ENCODE data around the gene MADCAM1. TPM values are rescaled to one million over a fixed set of nuclear protein-coding genes. Genes with fewer than 3 reads are reported as not detected.
"Not testable (repeated sequence)": the region's sequence is repeated elsewhere in the genome, so short reads cannot be mapped to it uniquely, and the experiment has no call there.

MADCAM1 gene
- total RNA-seq, 1 donor from 2014 or later: not detected

DNA sequence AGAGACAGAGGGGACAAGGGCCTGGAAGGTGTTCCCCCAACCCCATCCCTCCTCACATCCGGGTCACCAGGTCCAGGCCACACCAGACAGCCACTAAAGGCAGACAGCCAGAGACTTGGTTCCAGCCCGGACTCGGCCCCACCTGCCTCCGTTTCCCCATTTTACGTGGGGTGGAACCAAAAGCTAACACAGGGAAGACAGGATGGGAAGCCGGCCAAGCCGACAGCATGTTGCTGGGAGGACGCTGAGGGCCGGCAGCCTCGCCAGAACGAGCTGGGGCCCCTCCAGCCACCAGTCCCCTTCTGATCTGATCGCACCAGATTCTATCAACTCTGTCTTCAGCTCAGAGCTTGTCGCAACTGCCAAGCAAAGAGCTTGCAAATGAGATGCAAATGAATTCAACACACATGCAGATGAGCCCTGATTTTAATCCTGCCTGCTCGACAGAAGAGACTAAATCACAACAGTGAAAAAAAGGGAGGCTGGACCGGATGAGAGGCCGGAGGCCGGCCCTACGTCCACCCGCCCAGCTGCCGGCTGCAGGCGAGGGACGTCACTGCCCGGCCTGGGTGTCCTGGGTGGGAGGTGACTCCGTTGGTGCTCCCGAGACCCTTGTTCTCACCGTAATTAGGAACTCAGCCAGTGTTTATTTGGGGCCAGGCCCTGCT is 17.9 kb upstream of the MADCAM1 start:
- no peaks in the 10 kb centered on the region for H3K36me3 ChIP-seq
- intact Hi-C loops (cut with DNase I): no loop called here

DNA sequence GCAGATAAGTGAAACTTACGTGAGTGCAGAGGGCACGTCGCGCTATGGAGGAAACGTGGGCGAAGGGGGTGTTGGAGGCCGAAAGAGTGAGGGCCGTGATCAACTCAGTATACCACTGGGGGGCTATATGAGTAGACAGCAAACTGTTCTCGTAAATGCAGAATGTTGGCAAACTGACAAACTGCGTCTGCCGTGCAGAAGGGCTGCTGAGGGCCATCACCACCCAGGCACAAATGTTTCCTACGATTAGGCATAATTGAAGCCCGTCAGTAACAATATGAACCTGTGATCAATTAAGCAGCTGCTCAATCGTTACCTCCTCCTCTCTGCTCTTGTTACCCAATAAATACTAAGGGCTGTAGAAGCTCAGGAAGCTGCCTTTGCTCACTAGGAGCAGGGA is 17.3 kb upstream of the MADCAM1 start:
- intact Hi-C loops (cut with DNase I): no loop called here
- no peaks in the 10 kb centered on the region for H3K36me3 ChIP-seq
- no peak overlapping the region for H3K4me3 ChIP-seq
- no peak for DNase-seq (ENCODE audit: low spot score in 2 of 2)
- H3K9me3 ChIP-seq: no peaks in the 10 kb centered on the region
- H3K4me1 ChIP-seq: no peaks in the 10 kb centered on the region
- H3K27me3 ChIP-seq: no peaks in the 10 kb centered on the region
- H3K27ac ChIP-seq: no peak overlapping the region
- TF ChIP-seq, protein P1, sequence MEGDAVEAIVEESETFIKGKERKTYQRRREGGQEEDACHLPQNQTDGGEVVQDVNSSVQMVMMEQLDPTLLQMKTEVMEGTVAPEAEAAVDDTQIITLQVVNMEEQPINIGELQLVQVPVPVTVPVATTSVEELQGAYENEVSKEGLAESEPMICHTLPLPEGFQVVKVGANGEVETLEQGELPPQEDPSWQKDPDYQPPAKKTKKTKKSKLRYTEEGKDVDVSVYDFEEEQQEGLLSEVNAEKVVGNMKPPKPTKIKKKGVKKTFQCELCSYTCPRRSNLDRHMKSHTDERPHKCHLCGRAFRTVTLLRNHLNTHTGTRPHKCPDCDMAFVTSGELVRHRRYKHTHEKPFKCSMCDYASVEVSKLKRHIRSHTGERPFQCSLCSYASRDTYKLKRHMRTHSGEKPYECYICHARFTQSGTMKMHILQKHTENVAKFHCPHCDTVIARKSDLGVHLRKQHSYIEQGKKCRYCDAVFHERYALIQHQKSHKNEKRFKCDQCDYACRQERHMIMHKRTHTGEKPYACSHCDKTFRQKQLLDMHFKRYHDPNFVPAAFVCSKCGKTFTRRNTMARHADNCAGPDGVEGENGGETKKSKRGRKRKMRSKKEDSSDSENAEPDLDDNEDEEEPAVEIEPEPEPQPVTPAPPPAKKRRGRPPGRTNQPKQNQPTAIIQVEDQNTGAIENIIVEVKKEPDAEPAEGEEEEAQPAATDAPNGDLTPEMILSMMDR (IDR thresholded peaks at IDR 0.05): no peak

More for the DNA sequence above, 17.9 kb upstream of the MADCAM1 start:
- TF ChIP-seq, protein P1 (IDR thresholded peaks at IDR 0.05): no peak
- H3K4me1 ChIP-seq: no peaks in the 10 kb centered on the region
- H3K27ac ChIP-seq: no peak overlapping the region
- no peak for DNase-seq (ENCODE audit: low spot score in 2 of 2)
- H3K9me3 ChIP-seq: no peaks in the 10 kb centered on the region
- H3K27me3 ChIP-seq: no peaks in the 10 kb centered on the region
- no peak overlapping the region for H3K4me3 ChIP-seq

DNA sequence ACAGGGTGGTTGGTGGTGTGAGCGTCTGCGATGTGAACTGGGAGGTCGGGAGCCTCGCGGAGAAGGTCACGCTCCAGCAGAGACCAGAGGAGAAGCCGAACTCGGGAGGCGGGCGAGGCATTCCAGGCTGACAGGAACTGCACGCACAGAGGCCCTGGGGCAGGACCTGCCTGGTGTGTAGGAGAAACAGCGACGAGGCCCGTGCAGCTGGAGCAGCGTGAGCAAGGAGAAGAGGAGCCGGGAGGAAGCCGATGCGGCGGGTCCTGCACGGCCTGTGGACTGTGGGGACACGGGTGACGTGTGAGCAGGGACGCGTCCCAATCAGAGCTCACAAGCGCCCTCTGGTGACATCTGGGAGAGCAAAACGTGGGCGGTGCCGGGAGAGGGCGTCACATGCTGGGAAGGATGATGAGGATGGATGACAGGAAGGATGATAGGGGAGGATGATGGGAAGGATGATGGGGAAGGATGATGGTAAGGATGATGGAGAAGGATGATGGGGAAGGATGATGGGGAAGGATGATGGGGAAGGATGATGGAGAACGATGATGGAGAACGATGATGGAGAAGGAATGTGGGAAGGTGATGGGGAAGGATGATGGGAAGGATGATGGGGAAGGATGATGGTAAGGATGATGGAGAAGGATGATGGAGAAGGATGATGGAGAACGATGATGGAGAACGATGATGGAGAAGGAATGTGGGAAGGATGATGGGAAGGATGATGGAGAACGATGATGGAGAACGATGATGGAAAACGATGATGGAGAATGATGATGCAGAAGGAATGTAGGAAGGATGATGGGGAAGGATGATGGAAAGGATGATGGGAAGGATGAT is 16.1 kb upstream of the MADCAM1 start:
- Histone ChIP-seq H3K36me3 (no peaks in the 10 kb centered on the region), H3K4me3 (no peak overlapping the region), H3K4me1 (no peaks in the 10 kb centered on the region), H3K9me3 (no peaks in the 10 kb centered on the region), H3K27ac (no peak overlapping the region), H3K27me3 (no peaks in the 10 kb centered on the region)
- TF ChIP-seq, protein P1 (IDR thresholded peaks at IDR 0.05): peak in 2 of 3 experiments; percentile 15 to 36
- peak in 1 of 2 donors; percentile 82 for DNase-seq (ENCODE audit: low spot score in 2 of 2)
- intact Hi-C loops (cut with DNase I): no loop called here

DNA sequence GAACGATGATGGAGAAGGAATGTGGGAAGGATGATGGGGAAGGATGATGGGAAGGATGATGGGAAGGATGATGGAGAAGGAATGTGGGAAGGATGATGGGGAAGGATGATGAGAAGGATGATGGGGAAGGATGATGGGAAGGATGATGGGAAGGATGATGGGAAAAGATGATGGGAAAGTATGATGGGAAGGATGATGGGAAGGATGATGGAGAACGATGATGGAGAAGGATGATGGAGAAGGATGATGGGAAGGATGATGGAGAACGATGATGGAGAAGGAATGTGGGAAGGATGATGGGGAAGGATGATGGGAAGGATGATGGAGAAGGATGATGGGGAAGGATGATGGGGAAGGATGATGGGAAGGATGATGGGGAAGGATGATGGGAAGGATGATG is 15.2 kb upstream of the MADCAM1 start:
- H3K36me3 ChIP-seq; intact Hi-C loops (cut with DNase I); H3K4me1 ChIP-seq: not testable (repeated sequence)

DNA sequence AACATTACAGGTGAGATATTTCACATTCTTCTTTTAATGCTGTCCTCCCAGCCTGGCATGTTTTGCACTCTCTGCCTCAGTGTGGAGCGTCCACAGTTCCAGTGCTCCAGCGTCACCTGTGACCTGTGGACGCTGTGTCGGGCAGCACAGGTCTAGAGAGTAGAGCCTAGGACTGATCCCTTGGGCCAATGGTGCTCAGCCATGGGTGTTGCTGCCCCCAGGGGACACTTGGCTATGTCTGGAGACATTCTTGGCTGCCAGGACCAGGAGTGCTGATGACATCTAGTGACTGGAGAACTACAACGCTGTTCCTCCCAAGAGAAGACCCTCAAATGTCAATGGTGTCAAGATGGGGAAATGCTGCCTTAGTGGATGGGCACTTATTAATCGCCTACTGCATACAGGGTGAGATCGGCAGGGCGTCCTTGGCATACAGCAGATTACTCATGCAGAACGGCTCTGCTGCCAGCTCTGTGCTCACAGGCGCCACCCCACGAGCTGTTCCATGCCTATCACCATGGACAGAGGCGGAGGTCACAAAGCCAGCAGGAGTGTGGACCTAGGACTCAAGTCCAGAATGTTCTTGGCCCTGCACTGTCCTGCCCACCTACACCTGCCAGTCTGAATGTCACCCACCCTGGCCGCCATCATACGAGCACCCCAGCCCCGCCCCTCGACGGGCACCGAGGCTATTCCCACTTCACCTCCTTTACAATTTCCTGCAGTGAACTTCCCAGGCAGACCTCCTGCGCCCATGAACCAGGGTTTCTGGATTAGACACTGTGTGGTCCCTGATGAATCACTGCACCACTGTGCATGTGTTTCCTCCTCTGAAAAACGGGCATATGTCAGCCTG is 13.9 kb upstream of the MADCAM1 start:
- Histone ChIP-seq H3K27me3 (no peaks in the 10 kb centered on the region), H3K36me3 (no peaks in the 10 kb centered on the region), H3K4me3 (no peak overlapping the region), H3K4me1 (no peaks in the 10 kb centered on the region), H3K9me3 (no peaks in the 10 kb centered on the region), H3K27ac (no peak overlapping the region)
- no peak for DNase-seq (ENCODE audit: low spot score in 2 of 2)
- TF ChIP-seq, protein P1 (IDR thresholded peaks at IDR 0.05): no peak
- intact Hi-C loops (cut with DNase I): no loop called here

More for the DNA sequence above, 15.2 kb upstream of the MADCAM1 start:
- not testable (repeated sequence) for H3K27me3 ChIP-seq; H3K27ac ChIP-seq; DNase-seq (ENCODE audit: low spot score in 2 of 2); H3K9me3 ChIP-seq; H3K4me3 ChIP-seq

Data from ascending aorta (tissue), 2 donors.